H1 (cell line): Measurements from ENCODE around the gene SLFN14. TPM values are rescaled to one million over a fixed set of nuclear protein-coding genes. Genes with fewer than 3 reads are reported as not detected.

Experiments used
- SAP30 ChIP-seq: fragments of 300-600 bp; sonication (generic); IDR thresholded peaks from 2 replicates; pipeline ENCODE4 v1.7.1; 2012; ENCODE audit warnings: low read length, moderate library complexity, mild to moderate bottlenecking, inconsistent platforms; ENCODE audit not compliant: insufficient read depth, insufficient replicate concordance
- polyA plus RNA-seq, 7 experiments: library from polyadenylated mRNA; depleted of rRNA in 3 of 7; stranded (reverse) in 5 of 7; unstranded in 2 of 7; fragments of >200 nt in 5 of 7; fragments of 200-250 nt in 2 of 7; gene quantifications; 1 replicate in 5 of 7; 2 replicates in 1 of 7; 4 replicates in 1 of 7; pipeline versions ENCODE4 v1.2.1 to v1.2.3, GENCODE V29; 2011 to 2013; ENCODE audit warnings: missing spikeins in 2 of 7, mixed read lengths in 2 of 7
- total RNA-seq: library from RNA; stranded (reverse); fragmentation: NEBNext Ultra II Directional; extraction: Animal tissue kit (Norgen Biotek cat#: 25700); gene quantifications from 2 replicates; pipeline ENCODE4 v1.2.1, GENCODE V29; 2021

The SLFN14 gene
- total and polyA plus RNA-seq, 2 of the 8 experiments (the other 6 are each of a cell fraction or from before 2014, with no cell fraction given) = 0.03 TPM; not detected in 1

DNA sequence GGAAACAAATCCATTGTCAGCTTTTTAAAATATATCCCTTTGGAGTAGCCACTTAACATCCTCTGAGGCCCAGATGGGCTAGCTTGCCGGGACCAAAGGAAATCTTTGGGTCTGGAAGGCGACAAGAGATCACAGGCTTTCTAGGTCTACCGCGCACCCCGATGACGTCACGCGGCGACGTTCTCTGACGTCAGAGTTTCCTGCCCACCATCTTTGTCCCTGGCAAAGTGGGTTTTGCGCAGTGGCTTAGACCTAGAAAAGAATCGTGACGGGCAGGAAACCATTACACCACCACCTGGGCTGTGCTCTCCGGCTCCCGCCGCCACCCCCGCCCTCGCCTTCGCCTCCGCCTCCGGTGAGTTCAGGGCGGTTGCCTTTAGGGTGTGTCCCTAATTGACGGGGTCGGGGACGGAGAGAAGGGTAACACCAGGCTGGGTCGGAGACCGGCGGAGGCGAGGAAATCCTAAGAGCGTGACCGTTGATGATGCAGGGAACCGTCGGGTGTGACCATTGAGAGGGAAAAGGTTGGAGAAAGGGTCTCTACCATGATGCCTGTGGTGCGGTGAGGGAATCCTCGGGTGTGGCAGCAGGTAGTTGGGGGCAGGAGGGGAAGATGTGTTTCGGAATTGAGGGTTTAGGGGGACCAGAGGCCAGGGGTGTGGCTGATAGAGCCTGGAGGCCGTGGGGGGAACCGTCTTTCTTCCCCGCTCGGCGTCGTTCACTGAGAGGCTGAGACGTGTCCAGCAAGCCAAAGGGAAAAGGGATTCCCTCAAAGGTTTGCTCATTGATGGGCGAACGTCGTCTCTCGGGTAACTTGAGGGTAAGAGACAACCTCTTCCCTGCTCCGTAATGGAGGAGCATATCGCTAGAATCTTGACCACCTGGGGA, 26.7 kb upstream of the SLFN14 start, which contains the start of gene AP2B1 (continued):
- peak; percentile 60 for TF ChIP-seq SAP30
- TF ChIP-seq, all 59 proteins: peak for 28
